Measurements from ENCODE around the gene SREBF1.

- no peak for TF ChIP-seq CTCF (conservative IDR thresholded peaks at IDR 0.05 in 1 of 2, IDR thresholded peaks at IDR 0.05 in 1 of 2; ENCODE audit: extremely low read depth in 1 of 2, insufficient read depth in 1 of 2, low read depth in 1 of 2, low read length in 2 of 2)
- no peak for TF ChIP-seq EZH2 (IDR thresholded peaks at IDR 0.05; ENCODE audit: borderline replicate concordance, low read length)
Observed at GRCh38 chr17:17830740-17831207, 6.0 kb downstream of the SREBF1 start.

Data from mammary epithelial cell (primary cell).